ENCODE results near the gene FILIP1L.

FILIP1L gene

GRCh38 chr3:99899603-99900002 is 214.7 kb downstream of the FILIP1L start:
- H3K4me3 ChIP-seq (ENCODE audit: low read depth, low read length), result no peak overlapping the region
- TF ChIP-seq, protein P1, sequence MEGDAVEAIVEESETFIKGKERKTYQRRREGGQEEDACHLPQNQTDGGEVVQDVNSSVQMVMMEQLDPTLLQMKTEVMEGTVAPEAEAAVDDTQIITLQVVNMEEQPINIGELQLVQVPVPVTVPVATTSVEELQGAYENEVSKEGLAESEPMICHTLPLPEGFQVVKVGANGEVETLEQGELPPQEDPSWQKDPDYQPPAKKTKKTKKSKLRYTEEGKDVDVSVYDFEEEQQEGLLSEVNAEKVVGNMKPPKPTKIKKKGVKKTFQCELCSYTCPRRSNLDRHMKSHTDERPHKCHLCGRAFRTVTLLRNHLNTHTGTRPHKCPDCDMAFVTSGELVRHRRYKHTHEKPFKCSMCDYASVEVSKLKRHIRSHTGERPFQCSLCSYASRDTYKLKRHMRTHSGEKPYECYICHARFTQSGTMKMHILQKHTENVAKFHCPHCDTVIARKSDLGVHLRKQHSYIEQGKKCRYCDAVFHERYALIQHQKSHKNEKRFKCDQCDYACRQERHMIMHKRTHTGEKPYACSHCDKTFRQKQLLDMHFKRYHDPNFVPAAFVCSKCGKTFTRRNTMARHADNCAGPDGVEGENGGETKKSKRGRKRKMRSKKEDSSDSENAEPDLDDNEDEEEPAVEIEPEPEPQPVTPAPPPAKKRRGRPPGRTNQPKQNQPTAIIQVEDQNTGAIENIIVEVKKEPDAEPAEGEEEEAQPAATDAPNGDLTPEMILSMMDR (IDR thresholded peaks at IDR 0.05; ENCODE audit: borderline replicate concordance, insufficient read depth, low read depth, low read length), result no peak

DNA sequence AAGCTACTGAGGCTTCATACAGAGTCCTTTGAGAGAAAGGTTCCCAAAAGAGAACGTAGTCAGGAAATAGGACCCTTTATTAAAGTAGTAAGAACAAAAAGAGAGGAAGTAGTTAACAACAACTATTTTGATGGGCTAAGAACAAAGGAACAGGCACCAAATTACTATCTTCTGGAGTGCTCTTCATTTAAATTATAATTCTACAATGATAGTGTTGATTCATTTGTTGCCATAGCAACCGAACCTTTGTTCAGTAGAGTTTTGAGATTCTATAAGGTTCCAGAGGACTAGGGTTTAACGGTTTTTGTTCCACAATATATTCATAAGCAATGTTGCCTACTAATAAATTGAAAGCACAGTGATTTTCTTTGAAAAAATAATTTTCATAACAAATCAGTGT is 217.8 kb downstream of the FILIP1L start:
- H3K4me3 ChIP-seq (ENCODE audit: low read depth, low read length), result no peak overlapping the region
- TF ChIP-seq, protein P1 (IDR thresholded peaks at IDR 0.05; ENCODE audit: borderline replicate concordance, insufficient read depth, low read depth, low read length), result no peak

- TF ChIP-seq, protein P1 (IDR thresholded peaks at IDR 0.05; ENCODE audit: borderline replicate concordance, insufficient read depth, low read depth, low read length), result no peak
Observed at GRCh38 chr3:99895703-99896441, 218.4 kb downstream of the FILIP1L start.

DNA sequence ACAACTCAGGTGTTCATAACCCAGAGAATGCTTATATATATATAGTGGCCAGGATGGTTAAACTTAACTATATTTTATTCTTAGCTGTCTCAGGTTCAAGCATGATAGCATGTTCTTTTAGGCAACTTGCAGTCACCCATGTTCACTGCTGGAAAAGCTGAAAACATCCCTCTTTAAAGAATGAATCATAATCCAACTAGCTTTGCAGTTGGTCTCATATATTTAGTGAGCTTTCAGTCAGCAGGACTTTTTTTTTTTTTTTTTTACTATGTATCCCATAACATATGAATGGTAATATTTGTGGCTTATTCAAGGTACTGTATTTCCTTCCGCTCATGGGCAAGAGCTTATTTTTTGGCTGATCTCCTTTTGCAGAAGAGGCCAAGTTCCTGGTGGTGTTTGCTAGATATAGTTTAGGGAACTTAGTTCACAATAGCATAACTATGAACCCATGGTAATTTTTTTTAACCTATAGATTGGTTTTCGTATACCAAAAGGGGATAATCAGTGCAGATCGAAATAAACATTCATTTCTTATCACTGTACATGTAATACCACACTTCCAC is 219.1 kb downstream of the FILIP1L start:
- TF ChIP-seq, protein P1 (IDR thresholded peaks at IDR 0.05; ENCODE audit: borderline replicate concordance, insufficient read depth, low read depth, low read length), result no peak
- H3K4me3 ChIP-seq (ENCODE audit: low read depth, low read length), result no peak overlapping the region

More at GRCh38 chr3:99895703-99896441, 218.4 kb downstream of the FILIP1L start:
- H3K4me3 ChIP-seq (ENCODE audit: low read depth, low read length), result no peak overlapping the region

GRCh38 chr3:99892332-99892731 is 222.0 kb downstream of the FILIP1L start:
- TF ChIP-seq, protein P1 (IDR thresholded peaks at IDR 0.05; ENCODE audit: borderline replicate concordance, insufficient read depth, low read depth, low read length), result no peak
- H3K4me3 ChIP-seq (ENCODE audit: low read depth, low read length), result no peak overlapping the region

GRCh38 chr3:99891610-99892285 is 222.6 kb downstream of the FILIP1L start:
- H3K4me3 ChIP-seq (ENCODE audit: low read depth, low read length), result no peak overlapping the region
- TF ChIP-seq, protein P1 (IDR thresholded peaks at IDR 0.05; ENCODE audit: borderline replicate concordance, insufficient read depth, low read depth, low read length), result no peak

All from GM12875 (cell line).